HG03103 (cell line): ENCODE measurements around the gene ATRX.
"Not testable (repeated sequence)": the region's sequence is repeated elsewhere in the genome, so short reads cannot be mapped to it uniquely, and the experiment has no call there.

Source experiments
- ATAC-seq: cut with Tn5 transposase; IDR thresholded peaks from one replicate; pipeline ENCODE4 v1.9.1; 2021; ENCODE audit warnings: low read depth; ENCODE audit not compliant: unreplicated experiment

The ATRX gene

GRCh38 chrX:77638397-77638796 lies 147.6 kb downstream of the ATRX start:
- no peak for ATAC-seq

DNA sequence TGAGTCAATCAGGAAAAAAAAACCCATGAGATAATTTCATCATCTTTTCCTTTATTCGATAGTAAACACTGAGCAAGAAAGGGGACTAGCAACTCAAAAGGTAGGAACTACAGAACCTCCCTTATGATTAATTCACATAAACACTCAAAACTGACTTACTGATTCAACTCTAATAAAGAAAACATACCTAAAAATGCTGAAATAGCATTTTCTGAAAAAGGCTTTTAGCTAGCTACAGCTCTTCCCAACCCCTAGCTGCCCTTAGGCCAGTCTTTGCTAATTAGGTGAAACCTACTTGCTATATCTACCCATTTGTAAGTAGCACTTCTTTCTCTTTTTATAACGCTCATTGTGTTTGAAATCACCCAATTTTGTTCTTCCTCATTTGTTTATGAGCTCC lies 150.6 kb downstream of the ATRX start:
- ATAC-seq, result no peak

GRCh38 chrX:77628294-77629025 lies 157.6 kb downstream of the ATRX start:
- no peak for ATAC-seq

GRCh38 chrX:77622672-77623071 lies 163.3 kb downstream of the ATRX start:
- no peak for ATAC-seq

GRCh38 chrX:77622233-77622632 lies 163.8 kb downstream of the ATRX start:
- ATAC-seq, result no peak

- ATAC-seq, result not testable (repeated sequence)
These were observed 164.6 kb downstream of the ATRX start for GRCh38 chrX:77621453-77621852.

GRCh38 chrX:77617206-77617605 lies 168.8 kb downstream of the ATRX start:
- ATAC-seq, result no peak

- ATAC-seq, result no peak
These were observed 182.2 kb downstream of the ATRX start for GRCh38 chrX:77603635-77604336.

DNA sequence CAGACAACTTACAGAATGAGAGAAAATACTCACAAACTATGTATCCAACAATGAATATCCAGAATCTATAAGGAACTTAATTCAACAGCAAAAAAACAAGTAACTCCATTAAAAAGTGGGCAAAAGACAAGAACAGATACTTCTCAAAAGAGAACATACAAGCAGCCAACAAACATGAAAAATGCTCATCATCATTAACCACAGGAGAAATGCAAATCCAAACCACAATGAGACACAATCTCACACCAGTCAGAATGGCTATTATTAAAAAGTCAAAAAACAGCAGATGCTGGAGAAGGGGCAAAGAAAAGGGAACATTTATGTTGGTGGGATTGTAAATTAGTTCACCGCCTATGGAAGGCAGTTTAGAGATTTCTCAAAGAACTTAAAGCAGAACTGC lies 188.5 kb downstream of the ATRX start:
- ATAC-seq, result no peak

DNA sequence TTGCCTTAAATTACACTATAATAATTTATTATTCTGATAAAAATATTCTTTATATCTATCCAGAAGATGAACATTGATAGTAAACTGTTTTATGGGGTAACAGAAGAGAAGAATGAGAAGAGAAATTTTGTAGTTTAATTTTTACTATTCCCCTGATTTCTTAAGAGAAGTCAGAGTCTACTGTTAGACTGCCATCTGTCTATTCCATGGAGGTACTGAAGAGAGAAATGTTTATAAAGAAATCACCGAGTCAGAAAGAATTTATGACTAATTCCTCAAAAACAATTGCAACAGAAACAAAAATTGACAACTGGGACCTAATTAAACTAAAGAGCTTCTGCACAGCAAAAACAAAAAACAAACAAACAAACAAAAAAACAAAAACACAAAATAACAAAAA lies 188.9 kb downstream of the ATRX start:
- no peak for ATAC-seq

GRCh38 chrX:77595848-77596247 lies 190.2 kb downstream of the ATRX start:
- ATAC-seq, result no peak

GRCh38 chrX:77572322-77572721 lies 213.7 kb downstream of the ATRX start:
- no peak for ATAC-seq

- no peak for ATAC-seq
These were observed 220.7 kb downstream of the ATRX start for GRCh38 chrX:77565278-77565677.

- ATAC-seq, result no peak
These were observed 221.2 kb downstream of the ATRX start for GRCh38 chrX:77564823-77565222.

DNA sequence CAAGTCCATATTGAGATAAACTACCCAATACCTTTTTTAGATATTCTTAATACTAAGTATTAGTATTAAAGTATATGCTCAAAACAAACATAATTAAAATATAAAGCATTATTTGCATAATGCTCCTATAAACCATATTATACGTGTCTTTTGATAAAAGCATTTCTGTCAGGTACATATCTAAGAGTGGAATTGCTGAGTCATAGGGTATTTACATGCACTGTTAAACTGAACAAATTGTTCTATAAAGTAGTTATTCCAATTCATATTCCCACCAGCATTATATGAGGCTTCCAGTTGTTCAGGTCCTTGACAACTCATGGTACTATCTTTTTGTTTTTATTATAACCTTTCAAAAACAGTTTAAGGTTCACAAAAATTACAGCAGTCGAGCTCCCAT lies 224.6 kb downstream of the ATRX start:
- ATAC-seq, result no peak

GRCh38 chrX:77556276-77556675 lies 229.7 kb downstream of the ATRX start:
- ATAC-seq, result no peak

GRCh38 chrX:77548751-77549150 lies 237.3 kb downstream of the ATRX start:
- no peak for ATAC-seq

DNA sequence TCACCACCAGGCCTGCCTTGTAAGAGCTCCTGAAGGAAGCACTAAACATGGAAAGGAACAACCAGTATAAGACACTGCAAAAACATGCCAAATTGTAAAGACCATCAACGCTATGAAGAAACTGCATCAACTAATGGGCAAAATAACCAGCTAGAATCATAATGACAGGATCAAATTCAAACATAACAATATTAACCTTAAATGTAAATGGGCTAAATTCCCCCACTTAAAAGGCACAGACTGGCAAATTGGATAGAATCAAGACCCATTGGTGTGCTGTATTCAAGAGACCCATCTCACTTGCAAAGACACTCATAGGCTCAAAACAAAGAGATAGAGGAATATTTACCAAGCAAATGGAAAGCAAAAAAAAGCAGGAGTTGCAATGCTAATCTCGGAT lies 246.2 kb downstream of the ATRX start:
- ATAC-seq, result not testable (repeated sequence)

DNA sequence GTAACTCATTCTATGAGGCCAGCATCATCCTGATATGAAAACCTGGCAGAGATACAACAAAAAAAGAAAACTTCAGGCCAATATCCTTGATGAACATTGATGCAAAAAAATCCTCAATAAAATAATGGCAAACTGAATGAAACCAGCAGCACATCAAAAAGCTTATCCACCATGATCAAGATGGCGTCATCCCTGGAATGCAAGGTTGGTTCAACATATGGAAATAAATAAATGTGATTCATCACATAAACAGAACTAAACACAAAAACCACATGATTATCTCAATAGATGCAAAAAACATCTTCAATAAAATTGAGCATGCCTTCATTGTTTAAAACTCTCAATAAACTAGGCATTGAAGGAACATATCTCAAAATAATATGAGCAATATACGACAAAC lies 254.8 kb downstream of the ATRX start:
- ATAC-seq, result not testable (repeated sequence)

GRCh38 chrX:77528034-77528433 lies 258.0 kb downstream of the ATRX start:
- ATAC-seq, result no peak

DNA sequence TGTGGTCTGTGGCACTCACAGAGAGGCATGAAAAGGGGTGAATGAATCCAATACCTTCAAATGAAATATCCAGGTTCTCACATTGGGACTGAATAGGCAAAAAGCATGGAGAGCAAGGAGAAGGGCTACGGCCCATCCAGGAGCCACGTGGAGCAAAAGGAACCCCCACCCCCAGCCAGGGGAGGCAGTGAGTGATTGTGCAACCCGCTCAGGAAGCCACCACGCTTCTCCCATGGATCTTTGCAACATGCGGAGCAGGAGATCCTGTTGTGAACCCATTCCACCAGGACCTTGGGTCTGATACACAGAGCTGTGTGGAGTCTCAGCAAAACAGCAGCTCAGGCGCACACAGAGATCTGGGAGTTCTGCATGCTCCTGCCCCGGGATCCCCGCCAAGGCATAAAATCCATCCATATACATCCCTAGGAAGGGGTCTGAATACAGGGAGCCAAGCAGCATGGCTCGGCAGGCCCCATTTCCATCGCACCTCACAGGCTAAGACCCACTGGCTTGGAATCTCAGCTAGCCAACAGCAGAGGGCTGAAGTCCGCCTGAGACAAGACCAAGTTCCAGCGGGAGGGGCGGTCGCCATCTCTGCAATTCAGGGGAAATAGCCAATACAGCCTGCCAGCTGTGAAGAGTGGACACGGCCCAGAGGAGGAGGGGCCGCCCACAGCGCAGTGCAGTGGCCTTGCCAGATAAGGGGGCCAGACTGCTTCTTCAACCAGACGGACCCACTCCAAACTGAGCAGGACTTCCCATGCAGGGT lies 258.6 kb downstream of the ATRX start:
- ATAC-seq, result no peak
